Heart left ventricle (tissue), 13 donors: ENCODE data around the gene RPS2.

Experiments used
- POLR2A ChIP-seq, 2 donors: fragments of 450-650 bp; IDR thresholded peaks; one replicate each; pipeline ENCODE4 v1.6.1; 2017; ENCODE audit warnings: antibody characterized with exemption in 2 of 2, mild to moderate bottlenecking in 2 of 2, moderate library complexity in 2 of 2
- TF ChIP-seq, protein P1 (sequence below), 12 donors: fragments of 200-600 bp; sonication (generic) in 4 of 12; IDR thresholded peaks; one replicate each; pipeline versions ENCODE4 v1.5.0 to v1.8.0; 2018 to 2022; ENCODE audit warnings: antibody characterized with exemption in 12 of 12, mild to moderate bottlenecking in 5 of 12
- donor health status: ischemic (EF 13 %, LVEDD 7.1; RV severe dilation, severe dysfunction).
- donor health status: DM: no; HTN: yes; CAD: no.
- donor health status: DM: no; HTN: no; CAD: no.
- donor health status: ischemic (EF 25% LVEDD 6.9; RV normal size, moderate dysfunction).
- donor health status: ischemic (EF 25% LVEDD 5.7; RV mildly dilated, moderate dysfunction).
- donor health status: ischemic (EF 35%, LVEDD 5.7; RV mildly dilated, moderate dysfunction).
- donor health status: nonischemic (EF 11% LVEDD 7.7; RV severe dilation, severe dysfunction).
- donor health status: DM: yes; HTN: yes; CAD: no.
- donor health status: PGD.
- donor health status: ischemic (EF 29% LVEDD 5.4; RV normal size, mild dysfunction).
- donor health status: nonischemic (EF 23%, LVEDD 6.1; RV moderate dilation, normal function).

DNA sequence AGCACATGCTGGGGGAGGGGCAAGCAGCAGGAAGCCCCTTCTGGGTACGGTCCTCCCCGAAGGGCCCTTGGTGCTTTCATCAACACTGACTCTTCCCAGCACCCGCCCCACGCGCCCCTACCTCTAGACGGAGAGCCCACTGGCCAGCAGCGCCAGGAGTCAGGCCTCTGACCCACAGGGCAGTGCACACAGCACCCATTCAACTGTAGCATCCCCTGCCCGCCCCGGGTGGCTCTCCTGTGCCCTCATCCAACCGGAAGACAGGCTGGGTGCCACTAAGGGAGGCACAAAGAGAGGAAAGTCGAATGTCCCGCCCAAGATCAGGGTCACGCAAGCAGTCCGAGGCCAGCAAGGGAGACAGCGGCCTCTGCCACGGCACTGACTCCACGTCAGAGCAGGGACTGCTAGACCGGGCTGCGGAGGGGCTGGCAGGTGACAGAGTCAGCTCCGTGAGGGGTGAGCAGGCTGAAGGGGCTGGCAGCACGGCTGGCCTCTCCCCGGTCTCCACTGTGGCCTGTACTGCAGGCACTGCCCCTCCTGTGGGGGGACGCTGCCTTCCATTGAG, 31.4 kb downstream of the RPS2 start:
- TF ChIP-seq, protein P1, sequence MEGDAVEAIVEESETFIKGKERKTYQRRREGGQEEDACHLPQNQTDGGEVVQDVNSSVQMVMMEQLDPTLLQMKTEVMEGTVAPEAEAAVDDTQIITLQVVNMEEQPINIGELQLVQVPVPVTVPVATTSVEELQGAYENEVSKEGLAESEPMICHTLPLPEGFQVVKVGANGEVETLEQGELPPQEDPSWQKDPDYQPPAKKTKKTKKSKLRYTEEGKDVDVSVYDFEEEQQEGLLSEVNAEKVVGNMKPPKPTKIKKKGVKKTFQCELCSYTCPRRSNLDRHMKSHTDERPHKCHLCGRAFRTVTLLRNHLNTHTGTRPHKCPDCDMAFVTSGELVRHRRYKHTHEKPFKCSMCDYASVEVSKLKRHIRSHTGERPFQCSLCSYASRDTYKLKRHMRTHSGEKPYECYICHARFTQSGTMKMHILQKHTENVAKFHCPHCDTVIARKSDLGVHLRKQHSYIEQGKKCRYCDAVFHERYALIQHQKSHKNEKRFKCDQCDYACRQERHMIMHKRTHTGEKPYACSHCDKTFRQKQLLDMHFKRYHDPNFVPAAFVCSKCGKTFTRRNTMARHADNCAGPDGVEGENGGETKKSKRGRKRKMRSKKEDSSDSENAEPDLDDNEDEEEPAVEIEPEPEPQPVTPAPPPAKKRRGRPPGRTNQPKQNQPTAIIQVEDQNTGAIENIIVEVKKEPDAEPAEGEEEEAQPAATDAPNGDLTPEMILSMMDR (IDR thresholded peaks at IDR 0.05): no peak
- no peak for TF ChIP-seq POLR2A (IDR thresholded peaks at IDR 0.05)
